Chondrocyte (in vitro differentiated cells): ENCODE measurements around the gene PLEKHG4. TPM values are rescaled to one million over a fixed set of nuclear protein-coding genes. Genes with fewer than 3 reads are reported as not detected.

Experiments used
- DNase-seq: peaks from one replicate; pipeline ENCODE4 v3.0.0; 2021; ENCODE audit warnings: mixed read lengths, low spot score
- H3K27ac Mint-ChIP-seq: one replicate; pipeline ENCODE4 v1.8.0; 2021; ENCODE audit warnings: mild to moderate bottlenecking, moderate library complexity, mixed read lengths; ENCODE audit not compliant: unreplicated experiment
- H3K27me3 Mint-ChIP-seq: 2 replicates; pipeline ENCODE4 v1.8.0; 2021; ENCODE audit warnings: low read depth, mixed read lengths
- H3K36me3 Mint-ChIP-seq: 2 replicates; pipeline ENCODE4 v1.8.0; 2021; ENCODE audit warnings: low read depth, mixed read lengths
- H3K4me1 Mint-ChIP-seq: 2 replicates; pipeline ENCODE4 v1.8.0; 2021; ENCODE audit warnings: low read depth, mild to moderate bottlenecking, mixed read lengths
- H3K4me3 Mint-ChIP-seq: one replicate; pipeline ENCODE4 v1.8.0; 2021; ENCODE audit warnings: mild to moderate bottlenecking, moderate library complexity, mixed read lengths; ENCODE audit not compliant: unreplicated experiment
- H3K9me3 Mint-ChIP-seq: 2 replicates; pipeline ENCODE4 v1.8.0; 2021; ENCODE audit warnings: low read depth, mixed read lengths
- CTCF ChIP-seq: fragments of 200-600 bp; sonication (generic); IDR thresholded peaks from 2 replicates; pipeline ENCODE4 v1.5.0; 2021; ENCODE audit warnings: antibody characterized with exemption, mild to moderate bottlenecking, moderate library complexity
- total RNA-seq: library from RNA; stranded (reverse); gene quantifications from 3 replicates; pipeline ENCODE4 v1.2.1, GENCODE V29; 2021

The PLEKHG4 gene
- total RNA-seq, 1 donor from 2014 or later = 22.4 TPM

GRCh38 chr16:67264277-67264676 is 15.1 kb upstream of the PLEKHG4 start:
- Mint-ChIP-seq H3K9me3 (no peaks in the 10 kb centered on the region), H3K27ac (no peak overlapping the region), H3K27me3 (peaks cover 1% of the 10 kb centered on the region), H3K4me1 (peaks cover 9% of the 10 kb centered on the region), H3K36me3 (no peaks in the 10 kb centered on the region), H3K4me3 (no peak overlapping the region)
- peak; percentile 20 for TF ChIP-seq CTCF
- DNase-seq = peak; percentile 69

- H3K4me1 Mint-ChIP-seq = peaks cover 9% of the 10 kb centered on the region
- peak; percentile 20 for DNase-seq
- TF ChIP-seq CTCF = no peak
- no peak overlapping the region for H3K27ac Mint-ChIP-seq
- no peaks in the 10 kb centered on the region for H3K9me3 Mint-ChIP-seq
- no peak overlapping the region for H3K4me3 Mint-ChIP-seq
- H3K27me3 Mint-ChIP-seq = peaks cover 1% of the 10 kb centered on the region
- H3K36me3 Mint-ChIP-seq = no peaks in the 10 kb centered on the region
These were observed 14.5 kb upstream of the PLEKHG4 start for GRCh38 chr16:67264866-67265265.

GRCh38 chr16:67265834-67266233 is 13.5 kb upstream of the PLEKHG4 start:
- TF ChIP-seq CTCF = no peak
- Mint-ChIP-seq H3K27ac (no peak overlapping the region), H3K36me3 (no peaks in the 10 kb centered on the region), H3K4me3 (no peak overlapping the region), H3K4me1 (peaks cover 8% of the 10 kb centered on the region), H3K27me3 (peaks cover 1% of the 10 kb centered on the region), H3K9me3 (no peaks in the 10 kb centered on the region)
- peak; percentile 18 for DNase-seq

- TF ChIP-seq CTCF = no peak
- Mint-ChIP-seq H3K4me1 (peaks cover 5% of the 10 kb centered on the region), H3K9me3 (no peaks in the 10 kb centered on the region), H3K27me3 (peaks cover 1% of the 10 kb centered on the region), H3K27ac (peak overlapping the region; percentile 51), H3K36me3 (no peaks in the 10 kb centered on the region), H3K4me3 (no peak overlapping the region)
- peak; percentile 32 for DNase-seq
These were observed 11.2 kb upstream of the PLEKHG4 start for GRCh38 chr16:67268136-67268579.

GRCh38 chr16:67269766-67270165 is 9.6 kb upstream of the PLEKHG4 start:
- no peak overlapping the region for H3K4me3 Mint-ChIP-seq
- H3K27me3 Mint-ChIP-seq = no peaks in the 10 kb centered on the region
- no peaks in the 10 kb centered on the region for H3K9me3 Mint-ChIP-seq
- no peaks in the 10 kb centered on the region for H3K36me3 Mint-ChIP-seq
- peaks cover 5% of the 10 kb centered on the region for H3K4me1 Mint-ChIP-seq
- no peak overlapping the region for H3K27ac Mint-ChIP-seq
- peak; percentile 44 for DNase-seq
- TF ChIP-seq CTCF = no peak
